Measurements from ENCODE around the gene STAT3. TPM values are rescaled to one million over a fixed set of nuclear protein-coding genes. Genes with fewer than 3 reads are reported as not detected.
A peak's percentile ranks its signal among the peaks of the same experiment; 100 is the strongest.
"Not testable (repeated sequence)": the region's sequence is repeated elsewhere in the genome, so short reads cannot be mapped to it uniquely, and the experiment has no call there.

The STAT3 gene
- total RNA-seq, 1 experiment from 2014 or later = 21.0 TPM

- in situ Hi-C loops (cut with HindIII; ENCODE audit: low pct_unique_long_range_greater_than_20kb, low sequenced_read_pairs) = no loop called here
- no peak for DNase-seq (ENCODE audit: low read depth)
Observed at GRCh38 chr17:42334677-42335076, 53.6 kb downstream of the STAT3 start.

GRCh38 chr17:42333053-42333452, 55.2 kb downstream of the STAT3 start:
- no peak for DNase-seq (ENCODE audit: low read depth)
- in situ Hi-C loops (cut with HindIII; ENCODE audit: low pct_unique_long_range_greater_than_20kb, low sequenced_read_pairs) = no loop called here

DNA sequence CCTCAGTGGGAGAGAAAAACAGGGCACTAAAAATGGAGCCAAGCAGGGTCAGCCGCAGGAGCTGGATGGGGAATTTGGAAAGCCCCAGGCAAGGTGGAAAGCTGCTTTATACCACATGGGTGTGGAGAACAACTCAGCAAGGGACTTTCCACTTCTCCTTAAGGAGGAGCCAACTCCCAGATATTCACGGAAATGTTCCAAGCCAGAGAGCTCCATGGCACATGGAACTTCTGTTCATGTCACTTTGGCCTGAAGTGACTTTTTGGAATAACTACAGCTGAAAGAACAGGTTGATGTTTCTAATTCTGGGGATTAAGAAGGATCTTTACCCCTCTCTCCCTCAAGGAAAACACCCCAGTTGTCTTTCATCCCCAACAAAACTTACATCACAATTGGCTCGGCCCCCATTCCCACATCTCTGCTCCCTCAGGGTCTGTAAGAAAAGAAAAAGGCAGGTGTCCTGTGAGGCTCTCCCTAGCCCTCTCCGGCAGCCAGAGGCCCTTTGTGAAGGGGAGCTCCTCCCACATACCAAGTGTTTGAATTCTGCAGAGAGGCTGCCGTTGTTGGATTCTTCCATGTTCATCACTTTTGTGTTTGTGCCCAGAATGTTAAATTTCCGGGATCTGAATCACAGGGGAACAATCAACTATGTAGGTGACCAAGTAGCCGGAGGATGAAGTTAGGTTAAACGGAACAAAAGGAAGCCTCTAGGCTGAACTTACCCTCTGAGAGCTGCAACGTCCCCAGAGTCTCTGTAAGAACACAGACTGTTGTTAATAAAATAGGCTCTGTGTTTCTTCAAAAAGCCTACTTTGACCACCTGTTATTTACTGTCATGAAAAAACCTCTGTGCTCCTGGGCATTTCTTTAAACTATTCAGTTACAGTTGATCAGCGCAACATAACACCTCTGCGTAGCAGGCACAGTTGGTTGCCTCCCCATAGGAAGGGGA, 58.9 kb downstream of the STAT3 start:
- in situ Hi-C loops (cut with HindIII; ENCODE audit: low pct_unique_long_range_greater_than_20kb, low sequenced_read_pairs) = no loop called here

GRCh38 chr17:42325026-42325425, 63.2 kb downstream of the STAT3 start:
- in situ Hi-C loops (cut with HindIII; ENCODE audit: low pct_unique_long_range_greater_than_20kb, low sequenced_read_pairs) = no loop called here
- peak; percentile 63 for DNase-seq (ENCODE audit: low read depth)

More for the DNA sequence above, 58.9 kb downstream of the STAT3 start:
- peak; percentile 88 for DNase-seq (ENCODE audit: low read depth)

DNA sequence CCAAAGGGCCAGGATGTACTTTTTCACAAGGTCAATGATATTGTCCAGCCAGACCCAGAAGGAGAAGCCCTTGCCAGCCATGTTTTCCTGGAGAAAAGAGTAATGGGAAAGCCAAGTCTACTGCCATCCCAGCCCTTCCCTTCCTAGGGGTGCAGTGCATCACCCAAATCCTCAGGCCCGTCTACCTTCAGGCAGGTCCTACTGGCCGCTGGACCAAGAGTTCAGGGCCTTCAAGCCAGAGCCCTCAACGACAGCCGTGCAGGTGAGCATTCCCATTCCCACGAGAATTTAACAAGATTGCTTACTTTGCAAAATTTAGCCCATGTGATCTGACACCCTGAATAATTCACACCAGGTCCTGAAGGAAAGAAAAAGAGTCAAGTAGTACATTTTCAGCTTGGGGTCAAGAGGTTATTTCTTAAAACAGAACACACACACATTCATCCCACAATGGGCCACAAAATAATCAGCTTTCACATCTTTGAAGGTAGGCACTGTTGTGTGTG, 64.9 kb downstream of the STAT3 start:
- no peak for DNase-seq (ENCODE audit: low read depth)
- in situ Hi-C loops (cut with HindIII; ENCODE audit: low pct_unique_long_range_greater_than_20kb, low sequenced_read_pairs) = no loop called here

GRCh38 chr17:42322382-42323267, 65.6 kb downstream of the STAT3 start:
- in situ Hi-C loops (cut with HindIII; ENCODE audit: low pct_unique_long_range_greater_than_20kb, low sequenced_read_pairs) = no loop called here
- DNase-seq (ENCODE audit: low read depth) = peak; percentile 87

- in situ Hi-C loops (cut with HindIII; ENCODE audit: low pct_unique_long_range_greater_than_20kb, low sequenced_read_pairs) = no loop called here
- no peak for DNase-seq (ENCODE audit: low read depth)
Observed at GRCh38 chr17:42321555-42321954, 66.7 kb downstream of the STAT3 start.

DNA sequence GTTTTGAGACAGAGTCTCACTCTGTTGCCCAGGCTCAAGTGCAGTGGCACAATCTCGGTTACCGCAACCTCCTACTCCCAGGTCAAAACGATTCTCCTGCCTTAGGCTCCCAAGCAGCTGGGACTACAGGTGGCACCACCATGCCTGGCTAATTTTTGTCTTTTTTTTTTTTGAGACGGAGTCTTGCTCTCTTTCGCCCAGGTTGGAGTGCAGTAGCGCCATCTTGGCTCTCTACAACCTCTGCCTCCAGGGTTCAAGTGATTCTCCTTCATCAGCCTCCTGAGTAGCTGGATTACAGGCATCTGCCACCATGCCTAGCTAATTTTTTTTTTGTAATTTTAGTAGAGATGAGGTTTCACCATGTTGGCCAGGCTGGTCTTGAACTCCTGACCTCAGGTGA, 70.3 kb downstream of the STAT3 start:
- in situ Hi-C loops (cut with HindIII; ENCODE audit: low pct_unique_long_range_greater_than_20kb, low sequenced_read_pairs) = loop anchor here (10.0 kb wide), 1 partner anchor 53 kb away; no protein-coding TSS in a partner anchor

GRCh38 chr17:42317266-42317845, 70.9 kb downstream of the STAT3 start:
- in situ Hi-C loops (cut with HindIII; ENCODE audit: low pct_unique_long_range_greater_than_20kb, low sequenced_read_pairs) = loop anchor here (10.0 kb wide), 1 partner anchor 53 kb away; no protein-coding TSS in a partner anchor
- DNase-seq (ENCODE audit: low read depth) = no peak

More for the DNA sequence above, 70.3 kb downstream of the STAT3 start:
- DNase-seq (ENCODE audit: low read depth) = not testable (repeated sequence)

DNA sequence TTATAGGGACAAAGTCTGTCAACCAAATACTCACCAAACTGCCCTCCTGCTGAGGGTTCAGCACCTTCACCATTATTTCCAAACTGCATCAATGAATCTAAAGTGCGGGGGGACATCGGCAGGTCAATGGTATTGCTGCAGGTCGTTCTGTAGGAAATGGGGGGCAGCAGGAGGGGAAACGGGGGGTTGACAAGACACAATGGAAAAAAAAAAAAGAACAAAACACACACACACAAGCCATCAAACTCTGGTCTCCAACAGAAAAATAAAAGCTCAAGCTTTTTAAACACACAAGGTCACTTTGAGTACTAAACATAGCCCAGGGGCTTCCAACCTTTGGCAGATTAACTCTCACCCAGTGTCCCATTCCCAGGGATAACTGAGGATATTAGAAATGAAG, 71.5 kb downstream of the STAT3 start:
- in situ Hi-C loops (cut with HindIII; ENCODE audit: low pct_unique_long_range_greater_than_20kb, low sequenced_read_pairs) = loop anchor here (10.0 kb wide), 1 partner anchor 52 kb away; no protein-coding TSS in a partner anchor
- no peak for DNase-seq (ENCODE audit: low read depth)

DNA sequence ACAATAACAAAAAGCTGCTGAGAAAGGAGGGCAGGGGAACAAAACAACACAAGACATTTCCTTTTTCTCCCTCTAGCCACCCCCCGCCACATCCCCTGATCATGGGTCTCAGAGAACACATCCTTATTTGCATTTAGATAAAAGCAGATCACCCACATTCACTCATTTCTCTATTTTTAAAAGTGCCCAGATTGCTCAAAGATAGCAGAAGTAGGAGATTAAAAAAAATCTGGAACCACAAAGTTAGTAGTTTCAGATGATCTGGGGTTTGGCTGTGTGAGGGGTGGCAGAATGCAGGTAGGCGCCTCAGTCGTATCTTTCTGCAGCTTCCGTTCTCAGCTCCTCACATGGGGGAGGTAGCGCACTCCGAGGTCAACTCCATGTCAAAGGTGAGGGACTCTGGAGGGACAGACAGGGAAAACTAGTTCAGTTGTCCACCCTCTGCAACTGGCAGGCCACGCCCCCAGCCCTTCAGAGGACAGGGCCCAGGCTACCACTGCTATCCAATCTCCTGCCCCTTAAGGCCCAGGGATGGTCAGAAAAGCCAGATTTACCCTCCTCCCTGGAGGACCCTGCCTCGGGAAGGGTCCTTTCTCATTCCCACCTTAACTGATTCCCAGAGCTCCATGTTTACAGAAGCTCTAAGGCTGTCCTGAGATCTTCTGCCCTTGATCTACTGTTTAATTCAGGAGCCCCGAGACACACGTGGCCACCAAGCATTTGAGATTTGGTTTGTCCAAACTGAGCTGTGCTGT, 72.7 kb downstream of the STAT3 start:
- DNase-seq (ENCODE audit: low read depth) = no peak
- in situ Hi-C loops (cut with HindIII; ENCODE audit: low pct_unique_long_range_greater_than_20kb, low sequenced_read_pairs) = loop anchor here (10.0 kb wide), 1 partner anchor 51 kb away; no protein-coding TSS in a partner anchor

DNA sequence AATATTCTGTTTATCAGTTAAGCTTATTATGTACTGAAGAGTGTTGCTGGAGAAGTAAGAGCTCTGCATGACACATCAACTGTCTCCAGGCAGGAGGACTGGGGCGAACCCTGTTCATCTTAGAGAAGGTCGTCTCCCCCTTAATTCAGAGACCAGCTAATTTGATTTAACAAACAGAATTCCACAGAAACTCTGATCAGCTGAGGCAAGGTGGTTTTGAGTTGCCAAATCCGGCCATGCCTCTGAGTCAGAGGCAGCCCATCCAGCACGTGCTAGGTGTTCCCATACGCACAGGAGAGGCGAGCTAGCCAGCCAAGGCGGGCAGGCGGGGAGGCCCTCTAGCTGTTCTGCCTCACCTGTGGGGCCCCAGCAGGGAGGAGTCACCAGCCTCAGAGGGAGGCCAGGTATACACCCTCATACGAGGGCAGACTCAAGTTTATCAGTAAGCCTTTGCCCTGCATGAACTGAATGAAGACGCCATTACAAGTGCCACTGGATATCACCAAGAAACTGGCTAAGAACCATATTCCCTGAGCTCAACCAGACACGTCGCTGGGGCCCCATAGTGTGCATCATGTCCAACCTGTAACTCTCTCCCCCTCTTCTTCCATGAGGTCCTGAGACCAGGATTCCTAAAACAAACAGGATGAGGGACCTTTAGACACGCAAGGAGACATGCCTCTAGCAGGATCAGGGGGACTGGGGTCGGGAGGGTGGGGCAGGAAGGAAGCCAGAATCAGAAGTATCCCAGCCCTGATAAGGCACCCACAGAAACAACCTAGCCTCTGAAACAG, 74.3 kb downstream of the STAT3 start:
- in situ Hi-C loops (cut with HindIII; ENCODE audit: low pct_unique_long_range_greater_than_20kb, low sequenced_read_pairs) = loop anchor here (10.0 kb wide), 1 partner anchor 49 kb away; no protein-coding TSS in a partner anchor
- no peak for DNase-seq (ENCODE audit: low read depth)

DNA sequence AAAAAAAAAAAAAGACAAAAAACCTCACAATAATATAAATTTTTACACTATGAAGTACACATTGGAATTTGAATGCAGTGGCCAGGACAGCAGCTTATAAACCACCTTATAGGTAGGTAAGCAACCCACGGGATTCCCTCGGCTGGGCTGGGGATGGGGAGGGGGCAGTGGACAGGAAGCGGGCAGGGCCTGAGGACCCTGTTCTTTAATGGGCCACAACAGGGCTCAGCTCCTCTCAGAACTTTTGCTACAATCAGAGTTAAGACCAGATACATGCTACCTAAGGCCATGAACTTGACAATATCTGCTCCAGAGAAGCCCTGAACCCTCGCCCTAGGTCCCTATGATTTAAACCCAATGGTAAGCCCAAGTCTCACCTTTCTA, 74.9 kb downstream of the STAT3 start:
- in situ Hi-C loops (cut with HindIII; ENCODE audit: low pct_unique_long_range_greater_than_20kb, low sequenced_read_pairs) = loop anchor here (10.0 kb wide), 1 partner anchor 49 kb away; no protein-coding TSS in a partner anchor
- no peak for DNase-seq (ENCODE audit: low read depth)

DNA sequence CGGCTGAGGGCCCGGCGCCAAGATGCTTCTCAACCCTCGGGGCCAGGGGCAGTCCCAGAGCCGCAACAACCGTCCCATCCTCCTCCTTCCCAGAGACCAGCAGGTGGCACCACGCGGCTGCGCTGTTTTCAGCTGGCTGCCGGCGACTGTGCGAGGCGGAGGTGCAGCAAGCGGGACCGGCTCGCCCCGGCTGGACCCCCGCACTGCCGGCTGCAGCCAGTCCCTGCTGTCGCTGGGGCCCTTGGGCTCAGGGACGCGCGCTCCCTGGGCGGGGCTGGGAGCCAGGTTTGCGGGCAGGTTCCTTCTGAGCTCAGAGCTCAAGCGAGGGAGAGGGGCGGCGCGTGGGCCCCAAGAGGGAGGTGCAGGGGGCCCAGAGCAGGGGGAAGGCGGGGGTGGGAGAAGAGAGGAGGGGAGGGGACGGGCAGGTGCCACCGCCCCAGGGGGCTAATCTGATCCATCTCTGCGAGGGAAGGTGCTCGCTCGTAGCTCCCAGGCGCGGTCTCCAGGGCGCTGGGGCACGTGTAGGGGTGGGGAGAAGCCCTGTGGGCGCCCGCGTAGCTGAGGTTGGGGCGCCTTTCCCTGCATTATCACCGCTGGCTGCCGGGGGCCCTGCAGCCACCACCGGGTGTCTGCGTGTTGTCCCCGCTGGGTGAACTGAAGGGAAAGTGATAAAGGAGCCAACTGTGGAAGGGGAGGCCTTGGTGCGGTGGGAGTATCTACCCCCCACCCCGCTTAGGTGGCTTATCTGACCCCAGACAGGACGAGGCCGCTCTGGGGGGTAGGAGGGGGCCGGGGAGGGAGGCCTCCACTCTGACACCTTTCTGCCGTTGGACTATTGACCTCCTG, 75.7 kb downstream of the STAT3 start:
- in situ Hi-C loops (cut with HindIII; ENCODE audit: low pct_unique_long_range_greater_than_20kb, low sequenced_read_pairs) = loop anchor here (10.0 kb wide), 1 partner anchor 48 kb away; no protein-coding TSS in a partner anchor
- DNase-seq (ENCODE audit: low read depth) = peak; percentile 69

- in situ Hi-C loops (cut with HindIII; ENCODE audit: low pct_unique_long_range_greater_than_20kb, low sequenced_read_pairs) = loop anchor here (10.0 kb wide), 1 partner anchor 47 kb away; no protein-coding TSS in a partner anchor
- no peak for DNase-seq (ENCODE audit: low read depth)
Observed at GRCh38 chr17:42312035-42312284, 76.3 kb downstream of the STAT3 start.

Data from Caki2 (cell line).